HepG2 (cell line): ENCODE results near the gene THRA. TPM values are rescaled to one million over a fixed set of nuclear protein-coding genes. Genes with fewer than 3 reads are reported as not detected.

Source experiments
- DDIT3 ChIP-seq: sonication (generic); formaldehyde crosslinking; IDR thresholded peaks from 2 replicates; pipeline ENCODE4 v1.4.0; 2020; ENCODE audit warnings: mild to moderate bottlenecking, missing genetic modification reagents
- HHEX ChIP-seq: IDR thresholded peaks from 2 replicates; pipeline ENCODE4 v1.6.1; 2016; ENCODE audit warnings: control low read depth
- JUNB ChIP-seq: sonication (generic); formaldehyde crosslinking; IDR thresholded peaks from 2 replicates; pipeline ENCODE4 v1.8.0; 2022; ENCODE audit warnings: missing genetic modification reagents, mild to moderate bottlenecking, borderline replicate concordance
- KDM2A ChIP-seq: sonication (generic); formaldehyde crosslinking; IDR thresholded peaks from 2 replicates; pipeline ENCODE4 v1.4.0; 2020; ENCODE audit warnings: low read depth, missing genetic modification reagents, borderline replicate concordance
- KDM5B ChIP-seq: sonication (generic); formaldehyde crosslinking; IDR thresholded peaks from 2 replicates; pipeline ENCODE4 v1.4.0; 2020; ENCODE audit warnings: missing genetic modification reagents, mild to moderate bottlenecking, borderline replicate concordance
- MEIS1 ChIP-seq: sonication (generic); formaldehyde crosslinking; IDR thresholded peaks from 2 replicates; pipeline ENCODE4 v1.9.0; 2021; ENCODE audit warnings: mild to moderate bottlenecking, missing genetic modification reagents, moderate library complexity, borderline replicate concordance
- RFXANK ChIP-seq: IDR thresholded peaks from 2 replicates; pipeline ENCODE4 v1.6.1; 2016
- SAFB2 ChIP-seq: sonication (generic); formaldehyde crosslinking; IDR thresholded peaks from 2 replicates; pipeline ENCODE4 v1.5.1; 2020; ENCODE audit warnings: missing genetic modification reagents, low read depth, mild to moderate bottlenecking, borderline replicate concordance
- ZC3H4 ChIP-seq: sonication (generic); formaldehyde crosslinking; IDR thresholded peaks from 2 replicates; pipeline ENCODE4 v1.4.0; 2020; ENCODE audit warnings: missing genetic modification reagents, borderline replicate concordance
- ZKSCAN5 ChIP-seq: sonication (generic); formaldehyde crosslinking; IDR thresholded peaks from 2 replicates; pipeline ENCODE4 v1.5.1; 2020; ENCODE audit warnings: mild to moderate bottlenecking, missing genetic modification reagents
- ZNF292 ChIP-seq: sonication (generic); formaldehyde crosslinking; IDR thresholded peaks from 2 replicates; pipeline ENCODE4 v1.8.1; 2022; ENCODE audit warnings: mild to moderate bottlenecking, low read depth, missing genetic modification reagents, borderline replicate concordance
- ZNF317 ChIP-seq: sonication (generic); formaldehyde crosslinking; IDR thresholded peaks from 2 replicates; pipeline ENCODE4 v1.5.0; 2020; ENCODE audit warnings: mild to moderate bottlenecking, missing genetic modification reagents
- ZNF501 ChIP-seq: sonication (generic); formaldehyde crosslinking; IDR thresholded peaks from 2 replicates; pipeline ENCODE4 v1.5.1; 2020; ENCODE audit warnings: mild to moderate bottlenecking, moderate library complexity, missing genetic modification reagents
- ZNF589 ChIP-seq: sonication (generic); formaldehyde crosslinking; conservative IDR thresholded peaks from 2 replicates; pipeline ENCODE4 v1.8.0; 2022; ENCODE audit warnings: mild to moderate bottlenecking, moderate library complexity, missing genetic modification reagents
- ZNF607 ChIP-seq: sonication (generic); formaldehyde crosslinking; IDR thresholded peaks from 2 replicates; pipeline ENCODE4 v1.5.1; 2020; ENCODE audit warnings: missing genetic modification reagents, mild to moderate bottlenecking, borderline replicate concordance
- ZNF614 ChIP-seq: IDR thresholded peaks from 2 replicates; pipeline ENCODE4 v1.6.1; 2018; ENCODE audit warnings: missing biosample characterization, missing genetic modification reagents, inconsistent platforms, borderline replicate concordance
- ZNF644 ChIP-seq: IDR thresholded peaks from 2 replicates; pipeline ENCODE4 v1.6.1; 2016; ENCODE audit warnings: low read depth
- polyA plus RNA-seq, 8 experiments: library from polyadenylated mRNA; depleted of rRNA in 3 of 8; stranded (reverse) in 7 of 8; unstranded in 1 of 8; fragments of >200 nt; fragmentation: Illumina TruSeq in 4 of 8; extraction: Trizol in 4 of 8; gene quantifications; 2 replicates each; pipeline versions ENCODE4 v1.2.1 to v1.2.3, GENCODE V29; 2011 to 2016; ENCODE audit warnings: low read depth in 4 of 8, missing spikeins in 1 of 8, mixed read lengths in 1 of 8; ENCODE audit not compliant: insufficient read depth in 1 of 8
- total RNA-seq, 5 experiments: library from RNA; depleted of rRNA; stranded (reverse); fragments of >200 nt; fragmentation: Illumina TruSeq; extraction: Trizol; gene quantifications; 2 replicates each; pipeline ENCODE4 v1.2.3, GENCODE V29; 2016; ENCODE audit warnings: low read depth in 1 of 5
- TF ChIP-seq, protein P1 (sequence below): sonication (generic); formaldehyde crosslinking; IDR thresholded peaks from 2 replicates; pipeline ENCODE4 v1.5.1; 2020; ENCODE audit warnings: mild to moderate bottlenecking, missing genetic modification reagents, moderate library complexity
- TF ChIP-seq, protein P2 (sequence below): sonication (generic); formaldehyde crosslinking; conservative IDR thresholded peaks from 2 replicates; pipeline ENCODE4 v1.5.0; 2020; ENCODE audit warnings: missing genetic modification reagents
- TF ChIP-seq, protein P3 (sequence below): sonication (generic); formaldehyde crosslinking; IDR thresholded peaks from 2 replicates; pipeline ENCODE4 v1.5.0; 2020; ENCODE audit warnings: mild to moderate bottlenecking, missing genetic modification reagents

Gene THRA
- total and polyA plus RNA-seq, 2 of the 13 experiments (the other 11 are each of a cell fraction or from before 2014, with no cell fraction given), result 8.0 to 9.9 TPM

DNA sequence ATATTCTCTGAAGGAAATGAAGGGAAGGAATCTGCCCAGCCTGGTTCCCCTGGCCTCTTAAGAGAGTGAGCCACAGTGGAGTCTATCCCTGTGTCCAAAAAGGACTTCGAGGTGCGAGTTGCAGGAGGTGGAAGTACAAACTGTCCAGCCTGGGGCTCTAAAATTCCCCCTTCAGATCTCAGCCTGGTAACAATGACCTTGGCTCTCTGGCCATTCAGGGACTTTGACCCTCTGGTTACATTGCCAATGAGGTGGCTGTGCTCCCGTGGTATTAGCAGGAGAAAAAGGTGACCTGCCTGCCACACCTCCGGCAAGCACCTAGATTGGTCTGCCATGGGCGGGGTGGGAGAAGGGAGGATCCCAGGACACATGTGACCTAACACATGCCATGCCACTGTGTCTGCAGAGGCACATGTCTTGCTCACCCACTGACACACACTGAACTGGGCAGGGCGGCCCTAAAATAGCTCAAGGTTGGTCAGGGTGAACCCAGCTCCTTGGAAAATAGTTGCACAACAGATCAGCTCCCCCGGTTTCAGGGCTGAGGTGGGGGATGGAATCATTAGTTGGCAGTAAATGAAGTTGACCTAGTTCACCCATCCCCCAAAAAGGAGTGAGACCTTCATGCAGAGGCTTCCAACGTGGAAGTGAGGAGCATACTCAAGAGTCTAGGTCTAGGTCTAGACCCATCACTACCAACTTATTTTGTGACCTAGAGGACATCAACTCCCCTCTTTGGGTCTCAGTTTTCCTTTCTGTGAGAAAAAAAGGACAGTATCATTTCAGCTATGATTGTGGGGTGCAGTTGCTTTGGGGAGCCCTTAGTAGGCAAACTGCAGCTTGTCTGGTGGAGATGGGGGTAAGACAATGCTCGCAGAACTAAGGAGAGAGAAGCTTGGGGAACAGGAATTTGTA, 35.4 kb downstream of the THRA start (continued):
- TF ChIP-seq, protein P1, sequence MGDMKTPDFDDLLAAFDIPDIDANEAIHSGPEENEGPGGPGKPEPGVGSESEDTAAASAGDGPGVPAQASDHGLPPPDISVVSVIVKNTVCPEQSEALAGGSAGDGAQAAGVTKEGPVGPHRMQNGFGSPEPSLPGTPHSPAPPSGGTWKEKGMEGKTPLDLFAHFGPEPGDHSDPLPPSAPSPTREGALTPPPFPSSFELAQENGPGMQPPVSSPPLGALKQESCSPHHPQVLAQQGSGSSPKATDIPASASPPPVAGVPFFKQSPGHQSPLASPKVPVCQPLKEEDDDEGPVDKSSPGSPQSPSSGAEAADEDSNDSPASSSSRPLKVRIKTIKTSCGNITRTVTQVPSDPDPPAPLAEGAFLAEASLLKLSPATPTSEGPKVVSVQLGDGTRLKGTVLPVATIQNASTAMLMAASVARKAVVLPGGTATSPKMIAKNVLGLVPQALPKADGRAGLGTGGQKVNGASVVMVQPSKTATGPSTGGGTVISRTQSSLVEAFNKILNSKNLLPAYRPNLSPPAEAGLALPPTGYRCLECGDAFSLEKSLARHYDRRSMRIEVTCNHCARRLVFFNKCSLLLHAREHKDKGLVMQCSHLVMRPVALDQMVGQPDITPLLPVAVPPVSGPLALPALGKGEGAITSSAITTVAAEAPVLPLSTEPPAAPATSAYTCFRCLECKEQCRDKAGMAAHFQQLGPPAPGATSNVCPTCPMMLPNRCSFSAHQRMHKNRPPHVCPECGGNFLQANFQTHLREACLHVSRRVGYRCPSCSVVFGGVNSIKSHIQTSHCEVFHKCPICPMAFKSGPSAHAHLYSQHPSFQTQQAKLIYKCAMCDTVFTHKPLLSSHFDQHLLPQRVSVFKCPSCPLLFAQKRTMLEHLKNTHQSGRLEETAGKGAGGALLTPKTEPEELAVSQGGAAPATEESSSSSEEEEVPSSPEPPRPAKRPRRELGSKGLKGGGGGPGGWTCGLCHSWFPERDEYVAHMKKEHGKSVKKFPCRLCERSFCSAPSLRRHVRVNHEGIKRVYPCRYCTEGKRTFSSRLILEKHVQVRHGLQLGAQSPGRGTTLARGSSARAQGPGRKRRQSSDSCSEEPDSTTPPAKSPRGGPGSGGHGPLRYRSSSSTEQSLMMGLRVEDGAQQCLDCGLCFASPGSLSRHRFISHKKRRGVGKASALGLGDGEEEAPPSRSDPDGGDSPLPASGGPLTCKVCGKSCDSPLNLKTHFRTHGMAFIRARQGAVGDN (CRISPR knock-in tag), result peak; percentile 96
- TF ChIP-seq, protein P2, sequence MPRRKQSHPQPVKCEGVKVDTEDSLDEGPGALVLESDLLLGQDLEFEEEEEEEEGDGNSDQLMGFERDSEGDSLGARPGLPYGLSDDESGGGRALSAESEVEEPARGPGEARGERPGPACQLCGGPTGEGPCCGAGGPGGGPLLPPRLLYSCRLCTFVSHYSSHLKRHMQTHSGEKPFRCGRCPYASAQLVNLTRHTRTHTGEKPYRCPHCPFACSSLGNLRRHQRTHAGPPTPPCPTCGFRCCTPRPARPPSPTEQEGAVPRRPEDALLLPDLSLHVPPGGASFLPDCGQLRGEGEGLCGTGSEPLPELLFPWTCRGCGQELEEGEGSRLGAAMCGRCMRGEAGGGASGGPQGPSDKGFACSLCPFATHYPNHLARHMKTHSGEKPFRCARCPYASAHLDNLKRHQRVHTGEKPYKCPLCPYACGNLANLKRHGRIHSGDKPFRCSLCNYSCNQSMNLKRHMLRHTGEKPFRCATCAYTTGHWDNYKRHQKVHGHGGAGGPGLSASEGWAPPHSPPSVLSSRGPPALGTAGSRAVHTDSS (CRISPR knock-in tag), result no peak
- TF ChIP-seq, protein P3, sequence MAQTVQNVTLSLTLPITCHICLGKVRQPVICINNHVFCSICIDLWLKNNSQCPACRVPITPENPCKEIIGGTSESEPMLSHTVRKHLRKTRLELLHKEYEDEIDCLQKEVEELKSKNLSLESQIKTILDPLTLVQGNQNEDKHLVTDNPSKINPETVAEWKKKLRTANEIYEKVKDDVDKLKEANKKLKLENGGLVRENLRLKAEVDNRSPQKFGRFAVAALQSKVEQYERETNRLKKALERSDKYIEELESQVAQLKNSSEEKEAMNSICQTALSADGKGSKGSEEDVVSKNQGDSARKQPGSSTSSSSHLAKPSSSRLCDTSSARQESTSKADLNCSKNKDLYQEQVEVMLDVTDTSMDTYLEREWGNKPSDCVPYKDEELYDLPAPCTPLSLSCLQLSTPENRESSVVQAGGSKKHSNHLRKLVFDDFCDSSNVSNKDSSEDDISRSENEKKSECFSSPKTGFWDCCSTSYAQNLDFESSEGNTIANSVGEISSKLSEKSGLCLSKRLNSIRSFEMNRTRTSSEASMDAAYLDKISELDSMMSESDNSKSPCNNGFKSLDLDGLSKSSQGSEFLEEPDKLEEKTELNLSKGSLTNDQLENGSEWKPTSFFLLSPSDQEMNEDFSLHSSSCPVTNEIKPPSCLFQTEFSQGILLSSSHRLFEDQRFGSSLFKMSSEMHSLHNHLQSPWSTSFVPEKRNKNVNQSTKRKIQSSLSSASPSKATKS, result no peak
- peak; percentile 93 for TF ChIP-seq ZNF317 (CRISPR knock-in tag)
- no peak; the same call in 1 of the 2 replicates for TF ChIP-seq ZNF614
- peak; percentile 97 for TF ChIP-seq KDM5B (CRISPR knock-in tag)
- TF ChIP-seq HHEX (CRISPR knock-in tag), result no peak
- no peak for TF ChIP-seq SAFB2 (CRISPR knock-in tag)
- TF ChIP-seq ZNF589, result no peak; the same call in 1 of the 2 replicates
- no peak; the same call in 1 of the 2 replicates for TF ChIP-seq ZNF292 (CRISPR knock-in tag)
- 0 out of 2 replicates have a peak, but pooled peaks have one; percentile 26 for TF ChIP-seq MEIS1 (CRISPR knock-in tag)
- no peak; the same call in 1 of the 2 replicates for TF ChIP-seq JUNB (CRISPR knock-in tag)
- no peak; the same call in 1 of the 2 replicates for TF ChIP-seq RFXANK (CRISPR knock-in tag)
- 0 out of 2 replicates have a peak, but pooled peaks have one; percentile 12 for TF ChIP-seq ZC3H4 (CRISPR knock-in tag)
- peak; percentile 52; the same call in 1 of the 2 replicates for TF ChIP-seq KDM2A (CRISPR knock-in tag)
- TF ChIP-seq ZNF644 (CRISPR knock-in tag), result peak; percentile 87
- TF ChIP-seq DDIT3, result no peak
- TF ChIP-seq ZNF607 (CRISPR knock-in tag), result peak; percentile 98
- peak; percentile 94 for TF ChIP-seq ZNF501 (CRISPR knock-in tag)
- peak; percentile 83 for TF ChIP-seq ZKSCAN5
